ENCODE data around the gene IL2RG. TPM values are rescaled to one million over a fixed set of nuclear protein-coding genes. Genes with fewer than 3 reads are reported as not detected.

The IL2RG gene
- total and polyA plus RNA-seq, 2 experiments from 2014 or later = 0.53 TPM; not detected in 1

- no peak overlapping the region for H2AFZ ChIP-seq
- no peak overlapping the region for H3K4me2 ChIP-seq (ENCODE audit: unreplicated experiment)
- in situ Hi-C loops (cut with MboI) = no loop called here
- H3K36me3 ChIP-seq (ENCODE audit: low read depth) = no peaks in the 10 kb centered on the region
- no peaks in the 10 kb centered on the region for H3K4me1 ChIP-seq (ENCODE audit: insufficient read depth)
- no peaks in the 10 kb centered on the region for H3K27me3 ChIP-seq (replicated peaks; ENCODE audit: insufficient read depth)
- no peaks in the 10 kb centered on the region for H3K79me2 ChIP-seq (ENCODE audit: insufficient read depth)
- DNase-seq = no peak
- H3K9me3 ChIP-seq (ENCODE audit: low read depth) = no peaks in the 10 kb centered on the region
- H3K4me3 ChIP-seq = no peak overlapping the region
- H4K20me1 ChIP-seq (ENCODE audit: insufficient read depth) = no peaks in the 10 kb centered on the region
- no peaks in the 10 kb centered on the region for H3K9me2 ChIP-seq (ENCODE audit: insufficient read depth)
- H3F3A ChIP-seq (ENCODE audit: insufficient read depth) = no peaks in the 10 kb centered on the region
- H3K9ac ChIP-seq = no peak overlapping the region
- WGBS, 2 experiments (ENCODE audit: low coverage in 1 of 2, low lambda C conversion rate in 2 of 2, missing lambda C conversion rate in 2 of 2) = 88 to 91% methylated on average over 2 to 5 of the region's 5 CpGs
- no peak overlapping the region for H3K27ac ChIP-seq
- no peak for TF ChIP-seq EZH2phosphoT487 (IDR thresholded peaks at IDR 0.05; ENCODE audit: insufficient read depth, low read depth)
Observed at GRCh38 chrX:71082124-71082647, 29.2 kb downstream of the IL2RG start.

- WGBS, 2 experiments (ENCODE audit: low coverage in 1 of 2, low lambda C conversion rate in 2 of 2, missing lambda C conversion rate in 2 of 2) = 46 to 57% methylated on average over 3 of the region's 3 CpGs
- no peak overlapping the region for H3K9ac ChIP-seq
Observed at GRCh38 chrX:71081330-71082123, 29.9 kb downstream of the IL2RG start.

GRCh38 chrX:71070531-71070930 is 40.8 kb downstream of the IL2RG start:
- 69 to 81% methylated on average over 5 of the region's 5 CpGs for WGBS, 2 experiments (ENCODE audit: low coverage in 1 of 2, low lambda C conversion rate in 2 of 2, missing lambda C conversion rate in 2 of 2)
- peaks cover 8% of the 10 kb centered on the region; the same call in 1 of the 2 replicates for H3F3A ChIP-seq (ENCODE audit: insufficient read depth)
- no peak overlapping the region for H3K4me3 ChIP-seq
- no peak overlapping the region for H2AFZ ChIP-seq
- no peak overlapping the region for H3K4me2 ChIP-seq (ENCODE audit: unreplicated experiment)
- H3K9me3 ChIP-seq (ENCODE audit: low read depth) = no peaks in the 10 kb centered on the region
- no peaks in the 10 kb centered on the region for H3K27me3 ChIP-seq (replicated peaks; ENCODE audit: insufficient read depth)
- TF ChIP-seq EZH2phosphoT487 (IDR thresholded peaks at IDR 0.05; ENCODE audit: insufficient read depth, low read depth) (no peak), EZH2 (IDR thresholded peaks at IDR 0.05; ENCODE audit: insufficient read depth, poor library complexity, severe bottlenecking) (no peak)
- no peak overlapping the region for H3K27ac ChIP-seq
- in situ Hi-C loops (cut with MboI) = no loop called here
- H3K4me1 ChIP-seq (ENCODE audit: insufficient read depth) = no peaks in the 10 kb centered on the region
- no peak overlapping the region for H3K9ac ChIP-seq
- no peaks in the 10 kb centered on the region for H3K36me3 ChIP-seq (ENCODE audit: low read depth)
- peaks cover 22% of the 10 kb centered on the region for H3K79me2 ChIP-seq (ENCODE audit: insufficient read depth)
- H3K9me2 ChIP-seq (ENCODE audit: insufficient read depth) = no peaks in the 10 kb centered on the region
- H4K20me1 ChIP-seq (ENCODE audit: insufficient read depth) = no peaks in the 10 kb centered on the region
- DNase-seq = no peak

More at GRCh38 chrX:71081330-71082123, 29.9 kb downstream of the IL2RG start:
- no peak overlapping the region for H3K4me3 ChIP-seq
- H3K9me3 ChIP-seq (ENCODE audit: low read depth) = no peaks in the 10 kb centered on the region
- H3K27ac ChIP-seq = no peak overlapping the region
- H3K36me3 ChIP-seq (ENCODE audit: low read depth) = no peaks in the 10 kb centered on the region
- in situ Hi-C loops (cut with MboI) = no loop called here
- no peaks in the 10 kb centered on the region for H3K9me2 ChIP-seq (ENCODE audit: insufficient read depth)
- H2AFZ ChIP-seq = no peak overlapping the region
- H3K4me1 ChIP-seq (ENCODE audit: insufficient read depth) = no peaks in the 10 kb centered on the region
- H4K20me1 ChIP-seq (ENCODE audit: insufficient read depth) = no peaks in the 10 kb centered on the region
- no peaks in the 10 kb centered on the region for H3F3A ChIP-seq (ENCODE audit: insufficient read depth)
- H3K4me2 ChIP-seq (ENCODE audit: unreplicated experiment) = no peak overlapping the region
- no peaks in the 10 kb centered on the region for H3K79me2 ChIP-seq (ENCODE audit: insufficient read depth)
- TF ChIP-seq EZH2 (IDR thresholded peaks at IDR 0.05; ENCODE audit: insufficient read depth, poor library complexity, severe bottlenecking) (no peak), EZH2phosphoT487 (IDR thresholded peaks at IDR 0.05; ENCODE audit: insufficient read depth, low read depth) (no peak)
- DNase-seq = peak; percentile 47
- H3K27me3 ChIP-seq (replicated peaks; ENCODE audit: insufficient read depth) = no peaks in the 10 kb centered on the region

- H3K79me2 ChIP-seq (ENCODE audit: insufficient read depth) = peaks cover 44% of the 10 kb centered on the region
- DNase-seq = peak; percentile 93
- peak within 1 kb of the TSS; percentile 93 for H3K4me3 ChIP-seq
- H3K4me2 ChIP-seq (ENCODE audit: unreplicated experiment) = peak within 1 kb of the TSS; percentile 93
- TF ChIP-seq EZH2phosphoT487 (IDR thresholded peaks at IDR 0.05; ENCODE audit: insufficient read depth, low read depth) (no peak), EZH2 (IDR thresholded peaks at IDR 0.05; ENCODE audit: insufficient read depth, poor library complexity, severe bottlenecking) (no peak)
- H4K20me1 ChIP-seq (ENCODE audit: insufficient read depth) = no peaks in the 10 kb centered on the region
- 0 to 1% methylated on average over 29 to 36 of the region's 73 CpGs for WGBS, 2 experiments (ENCODE audit: low coverage in 1 of 2, low lambda C conversion rate in 2 of 2, missing lambda C conversion rate in 2 of 2)
- H3K9me2 ChIP-seq (ENCODE audit: insufficient read depth) = no peaks in the 10 kb centered on the region
- H3K27ac ChIP-seq = peak within 1 kb of the TSS; percentile 94
- peak within 1 kb of the TSS; percentile 95 for H2AFZ ChIP-seq
- in situ Hi-C loops (cut with MboI) = no loop called here
- no peaks in the 10 kb centered on the region for H3K27me3 ChIP-seq (replicated peaks; ENCODE audit: insufficient read depth)
- H3K36me3 ChIP-seq (ENCODE audit: low read depth) = no peaks in the 10 kb centered on the region
- no peaks in the 10 kb centered on the region for H3K9me3 ChIP-seq (ENCODE audit: low read depth)
- H3F3A ChIP-seq (ENCODE audit: insufficient read depth) = peaks cover 8% of the 10 kb centered on the region; the same call in 1 of the 2 replicates
- no peaks in the 10 kb centered on the region for H3K4me1 ChIP-seq (ENCODE audit: insufficient read depth)
- H3K9ac ChIP-seq = peak within 1 kb of the TSS; percentile 90
Observed at GRCh38 chrX:71068044-71068918, 43.1 kb downstream of the IL2RG start, which contains the start of gene SNX12. Gene SNX12, minus strand, starts transcription at chrX:71068334. Its CDS starts 28 bp downstream, at chrX:71068306.
